ENCODE results near the gene NCF2.
A peak's percentile ranks its signal among the peaks of the same experiment; 100 is the strongest.

Gene NCF2

GRCh38 chr1:183520379-183520778 lies 69.9 kb downstream of the NCF2 start:
- TF ChIP-seq CTCF (IDR thresholded peaks at IDR 0.05; ENCODE audit: low read depth, low read length, missing control alignments) = no peak
- no peak overlapping the region for H3K4me3 ChIP-seq (ENCODE audit: low read depth, low read length)
- no peak for DNase-seq (ENCODE audit: low read depth)
- in situ Hi-C loops (cut with HindIII; ENCODE audit: low sequenced_read_pairs) = no loop called here

- no peak overlapping the region for H3K4me3 ChIP-seq (ENCODE audit: low read depth, low read length)
- in situ Hi-C loops (cut with HindIII; ENCODE audit: low sequenced_read_pairs) = no loop called here
- DNase-seq (ENCODE audit: low read depth) = no peak
- no peak for TF ChIP-seq CTCF (IDR thresholded peaks at IDR 0.05; ENCODE audit: low read depth, low read length, missing control alignments)
Measured at GRCh38 chr1:183517401-183517800, 72.9 kb downstream of the NCF2 start.

DNA sequence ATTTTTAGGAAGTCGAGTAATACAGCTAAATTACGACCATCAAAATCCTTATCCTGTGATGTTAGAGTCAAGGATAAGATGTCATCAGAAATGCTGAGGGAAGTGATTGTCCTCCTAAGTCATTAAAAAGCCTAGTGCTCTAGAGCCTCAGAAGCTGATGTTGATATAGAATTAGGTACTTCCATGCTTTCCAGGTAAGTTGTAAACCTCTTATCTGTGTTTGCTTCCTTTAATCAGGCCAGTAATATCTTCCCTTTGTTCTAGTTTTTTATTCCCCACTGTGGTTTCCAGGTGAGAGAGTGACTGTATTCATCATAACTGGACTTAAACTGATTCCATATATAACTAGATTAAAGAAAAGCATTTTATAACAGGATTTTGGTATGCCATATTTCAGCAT lies 73.5 kb downstream of the NCF2 start:
- in situ Hi-C loops (cut with HindIII; ENCODE audit: low sequenced_read_pairs) = no loop called here
- TF ChIP-seq CTCF (IDR thresholded peaks at IDR 0.05; ENCODE audit: low read depth, low read length, missing control alignments) = no peak
- no peak for DNase-seq (ENCODE audit: low read depth)
- no peak overlapping the region for H3K4me3 ChIP-seq (ENCODE audit: low read depth, low read length)

DNA sequence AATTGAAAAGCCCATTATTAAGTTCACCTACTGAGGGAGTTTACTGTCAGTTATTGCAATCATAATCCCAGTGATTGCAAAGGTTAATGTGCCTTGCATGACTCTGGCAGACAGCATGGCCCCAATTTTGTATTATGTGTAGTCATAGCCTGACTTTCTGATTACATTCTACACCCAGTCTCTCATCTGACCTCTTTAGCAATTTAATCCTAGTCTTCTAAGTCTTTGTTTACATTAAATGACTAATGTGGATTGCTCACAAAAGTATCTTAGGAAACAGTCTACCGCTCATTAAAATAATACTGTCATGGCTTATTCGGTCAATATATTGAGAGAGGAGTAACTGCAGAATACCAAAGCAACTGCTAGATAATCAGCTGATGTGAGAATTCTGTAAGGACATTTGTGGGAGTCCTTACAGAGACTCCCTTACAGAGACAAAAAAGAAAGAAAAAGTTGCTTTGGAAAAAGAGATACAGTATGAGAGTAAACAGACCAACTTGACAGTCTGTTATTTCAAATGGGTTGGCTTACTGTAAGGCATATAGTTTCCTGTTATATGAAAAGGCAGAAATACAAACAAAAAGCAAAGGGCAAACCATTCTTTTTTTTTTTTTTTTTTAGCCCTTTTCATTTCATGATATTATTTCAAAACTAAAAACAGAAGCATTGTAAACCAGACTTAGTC lies 75.1 kb downstream of the NCF2 start:
- in situ Hi-C loops (cut with HindIII; ENCODE audit: low sequenced_read_pairs) = no loop called here
- H3K4me3 ChIP-seq (ENCODE audit: low read depth, low read length) = no peak overlapping the region
- TF ChIP-seq CTCF (IDR thresholded peaks at IDR 0.05; ENCODE audit: low read depth, low read length, missing control alignments) = no peak
- DNase-seq (ENCODE audit: low read depth) = peak; percentile 5

DNA sequence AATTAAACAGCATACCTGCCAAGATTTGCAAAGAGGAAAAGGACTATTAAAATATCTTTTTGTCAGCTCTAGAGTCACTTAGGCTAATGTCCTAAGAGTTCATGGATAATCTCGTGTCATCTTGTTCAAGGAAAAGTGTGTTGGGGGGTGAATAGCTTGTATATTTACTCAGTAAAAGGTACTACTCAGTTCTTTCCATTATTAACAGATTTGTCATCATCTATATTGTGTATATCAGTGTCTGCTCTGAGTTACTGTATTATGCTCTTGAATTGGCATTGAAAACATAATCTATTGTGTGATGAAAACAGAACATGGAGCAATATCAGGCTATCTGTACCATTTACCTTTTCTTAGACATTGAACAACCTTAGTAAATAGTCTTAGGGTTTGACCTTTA lies 76.0 kb downstream of the NCF2 start:
- no peak for TF ChIP-seq CTCF (IDR thresholded peaks at IDR 0.05; ENCODE audit: low read depth, low read length, missing control alignments)
- DNase-seq (ENCODE audit: low read depth) = no peak
- in situ Hi-C loops (cut with HindIII; ENCODE audit: low sequenced_read_pairs) = no loop called here
- no peak overlapping the region for H3K4me3 ChIP-seq (ENCODE audit: low read depth, low read length)

GRCh38 chr1:183512450-183512849 lies 77.8 kb downstream of the NCF2 start:
- DNase-seq (ENCODE audit: low read depth) = no peak
- in situ Hi-C loops (cut with HindIII; ENCODE audit: low sequenced_read_pairs) = no loop called here
- no peak overlapping the region for H3K4me3 ChIP-seq (ENCODE audit: low read depth, low read length)
- no peak for TF ChIP-seq CTCF (IDR thresholded peaks at IDR 0.05; ENCODE audit: low read depth, low read length, missing control alignments)
